Thoracic aorta (tissue), 2 donors: Measurements from ENCODE around the gene ABCB9. TPM values are rescaled to one million over a fixed set of nuclear protein-coding genes. Genes with fewer than 3 reads are reported as not detected.

ENCODE experiments used
- ATAC-seq: fragments of 150-250 bp; one replicate; pipeline ENCODE4 v1.8.0; 2017; ENCODE audit warnings: low read depth; ENCODE audit not compliant: insufficient number of reproducible peaks, low FRiP score
- DNase-seq: peaks from one replicate; pipeline ENCODE4 v3.0.0-alpha.2; 2020; ENCODE audit warnings: low spot score
- H3K27ac ChIP-seq, 2 donors: fragments of 200-600 bp; sonication (generic); 1 replicate in 1 of 2; 2 replicates in 1 of 2; pipeline ENCODE4 v1.5.1; 2016; ENCODE audit warnings: mild to moderate bottlenecking in 2 of 2, moderate library complexity in 2 of 2
- H3K27me3 ChIP-seq: fragments of 200-600 bp; sonication (generic); replicated peaks from 2 replicates; pipeline ENCODE4 v1.6.0; 2016; ENCODE audit warnings: mild to moderate bottlenecking; ENCODE audit not compliant: insufficient read depth
- H3K36me3 ChIP-seq: fragments of 200-600 bp; sonication (generic); one replicate; pipeline ENCODE4 v1.5.1; 2016
- H3K4me1 ChIP-seq, 2 donors: fragments of 200-600 bp; sonication (generic); 1 replicate in 1 of 2; 2 replicates in 1 of 2; pipeline versions ENCODE4 v1.5.1 to v1.6.0; 2016; ENCODE audit warnings: low read depth in 2 of 2, mild to moderate bottlenecking in 1 of 2; ENCODE audit not compliant: control insufficient read depth in 1 of 2
- H3K4me3 ChIP-seq: fragments of 200-600 bp; sonication (generic); 2 replicates; pipeline ENCODE4 v1.5.1; 2016; ENCODE audit warnings: mild to moderate bottlenecking
- H3K9me3 ChIP-seq: fragments of 200-600 bp; sonication (generic); 2 replicates; pipeline ENCODE4 v1.5.1; 2016
- CTCF ChIP-seq: fragments of 200-600 bp; sonication (generic); IDR thresholded peaks from one replicate; pipeline ENCODE4 v1.5.1; 2019; ENCODE audit warnings: antibody characterized with exemption
- total RNA-seq, 2 donors: library from RNA; depleted of rRNA; stranded (reverse); fragments of >200 nt; gene quantifications; one replicate each; pipeline versions ENCODE4 v1.1.0 to v1.2.3, GENCODE V29; 2016

The ABCB9 gene
- total RNA-seq, 2 donors from 2014 or later = 6.3 to 7.0 TPM

DNA sequence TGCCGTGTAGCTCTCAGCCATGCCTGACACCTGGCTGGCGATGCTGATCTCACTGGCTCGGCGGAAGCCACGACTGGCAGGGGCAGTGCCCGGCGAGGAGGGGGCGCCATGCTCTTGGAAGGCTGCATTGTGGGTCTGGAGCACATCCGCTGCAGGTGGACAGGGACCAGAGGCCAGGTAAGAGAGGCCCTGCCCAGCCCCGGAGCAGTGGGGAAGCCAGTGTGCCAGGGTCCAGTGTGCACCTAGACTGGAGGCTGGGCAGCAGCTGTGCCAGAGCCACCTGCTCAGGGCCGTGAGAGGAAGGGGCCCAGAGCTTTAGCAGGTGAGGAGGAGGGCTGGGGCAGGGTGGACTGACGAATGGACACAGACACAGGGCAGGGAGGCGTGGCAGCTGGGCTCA, 24.3 kb upstream of the ABCB9 start:
- Histone ChIP-seq H3K27me3 (no peaks in the 10 kb centered on the region), H3K9me3 (no peaks in the 10 kb centered on the region), H3K36me3 (peaks cover 7% of the 10 kb centered on the region), H3K27ac (no peak overlapping the region), H3K4me1 (peaks cover 0 to under 1% of the 10 kb centered on the region in 2 donors), H3K4me3 (no peak overlapping the region)
- no peak for TF ChIP-seq CTCF
- no peak for ATAC-seq
- no peak for DNase-seq

DNA sequence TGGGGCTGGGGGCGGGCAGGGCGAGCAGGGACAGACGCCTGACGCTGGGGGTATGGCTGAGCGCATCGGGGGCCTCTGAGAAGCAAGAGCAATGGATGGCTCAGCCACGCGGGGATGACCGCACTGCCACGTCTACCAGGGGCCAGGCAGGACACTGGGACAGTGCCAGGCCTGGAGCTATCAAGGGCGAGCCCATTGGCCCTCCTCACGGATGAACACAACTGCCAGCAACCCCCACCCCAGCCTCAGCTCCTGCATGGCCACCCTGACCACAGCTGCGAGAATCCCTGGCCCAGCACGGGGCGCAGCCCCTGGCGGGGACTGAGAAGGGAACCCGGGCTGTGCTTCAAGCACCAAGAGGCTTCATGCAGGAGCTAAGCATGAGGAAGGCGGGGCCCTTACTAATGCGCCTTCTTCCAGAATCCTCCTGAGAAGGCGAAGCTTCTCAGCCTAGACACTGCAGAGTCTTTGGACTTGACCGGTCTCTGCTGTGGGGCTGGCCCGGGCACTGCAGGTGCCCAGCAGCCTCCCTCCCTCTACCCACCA, 23.7 kb upstream of the ABCB9 start:
- no peak for DNase-seq
- H3K27ac ChIP-seq = no peak overlapping the region
- no peaks in the 10 kb centered on the region for H3K9me3 ChIP-seq
- H3K36me3 ChIP-seq = peaks cover 7% of the 10 kb centered on the region
- H3K4me3 ChIP-seq = no peak overlapping the region
- no peak for ATAC-seq
- H3K27me3 ChIP-seq = no peaks in the 10 kb centered on the region
- H3K4me1 ChIP-seq = peaks cover 2 to 6% of the 10 kb centered on the region in 2 donors
- no peak for TF ChIP-seq CTCF

DNA sequence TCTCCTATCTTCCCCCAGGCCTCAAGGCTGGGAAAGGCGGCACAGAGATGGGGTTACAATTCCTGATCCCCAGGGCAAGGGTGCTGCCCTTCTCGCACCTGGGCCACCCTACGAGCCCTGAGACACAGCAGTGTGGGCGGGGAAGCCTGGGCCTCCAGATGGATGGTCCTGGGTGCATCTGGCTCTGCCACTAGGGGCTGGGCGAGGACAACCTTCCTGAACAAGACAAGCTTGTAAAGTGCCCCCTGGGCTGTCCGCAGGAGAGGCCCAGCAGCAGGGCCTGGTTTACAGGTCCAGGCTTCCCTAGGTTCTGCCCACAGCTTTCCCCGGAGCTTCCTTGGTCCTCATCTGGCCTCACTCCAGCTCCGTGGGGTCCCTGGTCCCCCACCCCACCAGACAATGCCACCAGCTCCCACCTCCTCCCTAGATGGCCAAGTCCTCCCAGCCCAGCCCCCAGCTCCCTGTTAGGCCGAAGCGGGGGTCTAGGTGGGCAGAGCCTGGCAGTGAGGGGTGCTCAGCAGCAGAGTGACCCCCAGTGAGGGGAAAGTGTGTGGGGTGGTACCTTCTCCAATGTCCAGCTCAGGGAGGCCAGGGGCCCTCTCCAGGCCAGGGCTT, 23.1 kb upstream of the ABCB9 start:
- DNase-seq (no peak), ATAC-seq (no peak)
- Histone ChIP-seq H3K9me3 (no peaks in the 10 kb centered on the region), H3K4me1 (peaks cover 8 to 12% of the 10 kb centered on the region in 2 donors), H3K36me3 (peaks cover 7% of the 10 kb centered on the region), H3K27ac (no peak overlapping the region), H3K27me3 (no peaks in the 10 kb centered on the region), H3K4me3 (no peak overlapping the region)
- TF ChIP-seq CTCF = no peak

DNA sequence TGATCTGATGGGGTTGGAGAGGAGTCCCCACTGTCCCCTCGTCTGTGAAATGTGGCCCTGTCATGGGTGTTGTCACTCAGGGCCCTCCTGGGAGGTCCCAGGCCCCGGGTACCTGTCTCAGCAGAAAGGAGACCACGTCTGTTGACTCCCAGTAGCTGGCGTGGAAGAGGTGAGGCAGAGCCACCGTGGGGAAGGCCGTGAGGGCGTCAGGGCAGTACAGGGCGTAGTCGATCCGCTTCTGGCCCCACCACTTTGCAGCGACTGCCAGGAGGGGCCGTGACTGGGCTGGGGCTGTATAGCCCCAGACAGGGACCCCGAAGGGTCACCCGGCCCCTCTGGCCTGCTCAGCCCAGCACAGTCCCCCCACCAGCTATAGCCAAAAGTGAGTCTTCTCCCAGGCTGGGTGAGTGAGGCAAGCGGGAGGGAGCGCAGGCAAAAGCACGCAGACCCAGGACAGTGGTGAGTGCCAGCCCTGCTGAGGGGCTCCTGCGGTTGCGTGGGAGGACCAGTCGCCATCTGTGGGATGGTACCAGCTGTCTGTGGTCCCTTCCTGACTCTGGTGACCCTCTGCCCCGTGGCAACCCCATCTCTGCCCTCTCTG, 22.4 kb upstream of the ABCB9 start:
- no peak overlapping the region for H3K4me3 ChIP-seq
- H3K9me3 ChIP-seq = no peaks in the 10 kb centered on the region
- ATAC-seq = no peak

More for the DNA sequence above, 22.4 kb upstream of the ABCB9 start:
- peaks cover 14 to 19% of the 10 kb centered on the region in 2 donors for H3K4me1 ChIP-seq
- H3K27me3 ChIP-seq = no peaks in the 10 kb centered on the region
- TF ChIP-seq CTCF = no peak
- no peak for DNase-seq
- H3K27ac ChIP-seq = no peak overlapping the region
- peaks cover 7% of the 10 kb centered on the region for H3K36me3 ChIP-seq
